GM18511 (cell line): ENCODE data around the gene KCNN3.
"Not testable (repeated sequence)": the region's sequence is repeated elsewhere in the genome, so short reads cannot be mapped to it uniquely, and the experiment has no call there.

Experiments used
- ATAC-seq: cut with Tn5 transposase; IDR thresholded peaks from one replicate; pipeline ENCODE4 v1.9.1; 2021; ENCODE audit warnings: mild to moderate bottlenecking, moderate library complexity; ENCODE audit not compliant: unreplicated experiment

KCNN3 gene

GRCh38 chr1:154670310-154671270 lies 199.5 kb downstream of the KCNN3 start:
- ATAC-seq = not testable (repeated sequence)

GRCh38 chr1:154669464-154670282 lies 200.4 kb downstream of the KCNN3 start:
- ATAC-seq = peak; percentile 75

- no peak for ATAC-seq
Observed at GRCh38 chr1:154666051-154666790, 203.9 kb downstream of the KCNN3 start.

- no peak for ATAC-seq
Observed at GRCh38 chr1:154664331-154665002, 205.6 kb downstream of the KCNN3 start.

- ATAC-seq = no peak
Observed at GRCh38 chr1:154663471-154664060, 206.5 kb downstream of the KCNN3 start.

GRCh38 chr1:154661110-154661509 lies 209.0 kb downstream of the KCNN3 start:
- no peak for ATAC-seq

GRCh38 chr1:154659823-154660592 lies 210.1 kb downstream of the KCNN3 start:
- no peak for ATAC-seq

- no peak for ATAC-seq
Observed at GRCh38 chr1:154657556-154657955, 212.5 kb downstream of the KCNN3 start.

GRCh38 chr1:154652893-154653292 lies 217.2 kb downstream of the KCNN3 start:
- ATAC-seq = no peak
